Activated naive CD4-positive, alpha-beta T cell treated with anti-CD3 and anti-CD28 coated beads, Interleukin-2, amount 10 ng/mL, durations not matched to agents 7 days and 5 days (primary cell): Measurements from ENCODE around the gene RS1.

Experiments
- CTCF ChIA-PET: fragments of 350-600 bp; sonication (Branson Sonifier 250); formaldehyde crosslinking; loops from one replicate; lab custom pipeline; 2021; ENCODE audit warnings: antibody characterized with exemption; lab: Charles Lee
- DNase-seq: peaks from one replicate; pipeline ENCODE4 v3.0.0-alpha.2; 2020
- H3K27ac Mint-ChIP-seq: one replicate; pipeline ENCODE4 v1.8.0; 2021; ENCODE audit warnings: mild to moderate bottlenecking, moderate library complexity, mixed read lengths
- H3K27me3 Mint-ChIP-seq: one replicate; pipeline ENCODE4 v1.8.0; 2021; ENCODE audit warnings: mild to moderate bottlenecking, mixed read lengths
- H3K36me3 Mint-ChIP-seq: one replicate; pipeline ENCODE4 v1.8.0; 2021; ENCODE audit warnings: mixed read lengths
- H3K4me1 Mint-ChIP-seq: one replicate; pipeline ENCODE4 v1.8.0; 2021; ENCODE audit warnings: mixed read lengths
- H3K4me3 Mint-ChIP-seq: one replicate; pipeline ENCODE4 v1.8.0; 2021; ENCODE audit warnings: mild to moderate bottlenecking, moderate library complexity, mixed read lengths
- H3K9me3 Mint-ChIP-seq: one replicate; pipeline ENCODE4 v1.8.0; 2021; ENCODE audit warnings: mixed read lengths

Gene RS1

DNA sequence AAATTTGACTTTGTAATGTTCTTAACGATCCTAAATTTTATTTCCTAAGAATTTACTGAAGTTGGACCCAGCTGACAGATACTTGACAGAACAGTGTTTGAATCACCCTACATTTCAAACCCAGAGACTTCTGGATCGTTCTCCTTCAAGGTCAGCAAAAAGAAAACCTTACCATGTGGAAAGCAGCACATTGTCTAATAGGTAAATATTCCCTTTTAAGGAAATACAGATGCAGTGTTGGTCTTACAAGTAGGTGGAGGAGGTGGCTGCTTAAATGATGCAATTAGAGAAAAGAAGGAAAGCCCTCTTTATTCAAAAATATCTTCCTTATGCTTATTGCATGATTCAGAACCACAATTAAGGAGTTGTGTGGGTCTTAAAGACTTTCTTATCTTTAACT is 73.5 kb downstream of the RS1 start:
- Mint-ChIP-seq H3K4me3 (no peak overlapping the region), H3K36me3 (no peaks in the 10 kb centered on the region), H3K9me3 (no peaks in the 10 kb centered on the region), H3K27me3 (no peaks in the 10 kb centered on the region), H3K4me1 (no peaks in the 10 kb centered on the region), H3K27ac (no peak overlapping the region)
- no peak for DNase-seq
- CTCF ChIA-PET: no interaction called here

DNA sequence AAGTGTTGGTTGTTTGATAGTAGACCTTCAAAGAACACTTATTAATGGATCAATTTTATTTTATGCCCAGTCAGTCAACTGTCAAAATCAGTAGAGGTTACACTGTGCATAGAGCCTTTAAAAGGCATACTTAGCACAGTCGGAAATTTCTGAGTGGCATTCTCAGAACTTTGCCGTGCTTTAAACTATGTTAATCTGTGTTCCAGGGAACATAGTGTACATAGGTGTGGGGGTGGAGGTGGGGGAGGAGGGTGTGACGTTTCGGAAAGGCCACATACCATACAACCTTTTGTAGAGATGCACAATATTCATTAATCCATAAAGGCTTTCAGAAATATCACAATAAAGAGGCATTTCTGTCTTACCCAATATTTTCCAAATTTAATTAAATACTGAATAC is 75.8 kb downstream of the RS1 start:
- Mint-ChIP-seq H3K4me1 (no peaks in the 10 kb centered on the region), H3K9me3 (no peaks in the 10 kb centered on the region), H3K27me3 (no peaks in the 10 kb centered on the region), H3K36me3 (no peaks in the 10 kb centered on the region), H3K4me3 (no peak overlapping the region), H3K27ac (no peak overlapping the region)
- DNase-seq: no peak
- CTCF ChIA-PET: no interaction called here

DNA sequence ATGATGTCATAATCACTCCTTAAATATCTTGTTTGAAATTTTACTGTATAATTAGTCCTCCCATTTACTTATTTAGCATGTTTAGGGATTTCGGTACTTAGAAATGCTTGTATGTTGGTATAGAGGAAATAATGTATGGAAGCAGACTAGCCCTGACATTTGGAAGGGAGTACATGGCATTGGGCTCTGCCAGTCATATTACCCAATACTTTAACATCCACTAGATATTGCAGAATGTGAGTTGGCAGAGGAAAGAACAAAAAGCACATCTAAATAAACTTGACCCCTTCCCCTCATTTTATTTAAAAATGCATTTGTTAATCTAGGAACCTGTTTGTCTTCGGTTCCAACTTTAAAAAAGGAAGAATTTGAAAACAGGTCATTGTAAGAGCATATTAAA is 77.8 kb downstream of the RS1 start:
- CTCF ChIA-PET: no interaction called here

DNA sequence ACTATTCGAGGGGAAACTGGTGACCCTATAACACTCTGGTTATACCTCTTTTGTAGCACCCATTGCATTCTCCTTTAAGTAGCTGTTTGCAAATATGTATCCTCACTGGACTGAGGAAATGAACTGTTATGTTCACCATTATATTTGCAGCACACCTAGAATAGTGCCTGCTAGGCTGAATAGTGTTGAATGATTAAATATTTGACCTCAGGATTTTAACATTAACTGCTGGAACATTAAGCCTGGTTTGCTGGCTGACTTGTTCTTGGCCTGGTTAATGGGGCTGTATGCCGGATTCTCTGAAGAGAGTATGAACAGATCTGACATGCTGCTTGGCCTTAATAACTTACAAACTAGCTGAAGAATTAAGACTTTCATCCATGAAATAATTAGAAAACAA is 80.1 kb downstream of the RS1 start:
- no peaks in the 10 kb centered on the region for H3K27me3 Mint-ChIP-seq
- no peak overlapping the region for H3K27ac Mint-ChIP-seq
- H3K36me3 Mint-ChIP-seq: no peaks in the 10 kb centered on the region
- CTCF ChIA-PET: no interaction called here
- no peaks in the 10 kb centered on the region for H3K4me1 Mint-ChIP-seq
- H3K9me3 Mint-ChIP-seq: no peaks in the 10 kb centered on the region
- no peak overlapping the region for H3K4me3 Mint-ChIP-seq
- no peak for DNase-seq

More for the DNA sequence above, 77.8 kb downstream of the RS1 start:
- no peaks in the 10 kb centered on the region for H3K9me3 Mint-ChIP-seq
- no peak overlapping the region for H3K27ac Mint-ChIP-seq
- H3K4me3 Mint-ChIP-seq: no peak overlapping the region
- no peak for DNase-seq
- no peaks in the 10 kb centered on the region for H3K4me1 Mint-ChIP-seq
- H3K27me3 Mint-ChIP-seq: no peaks in the 10 kb centered on the region
- no peaks in the 10 kb centered on the region for H3K36me3 Mint-ChIP-seq
